SK-N-SH (cell line): ENCODE measurements around the gene POLR3E. TPM values are rescaled to one million over a fixed set of nuclear protein-coding genes. Genes with fewer than 3 reads are reported as not detected.
A peak's percentile ranks its signal among the peaks of the same experiment; 100 is the strongest.

ENCODE experiments used
- CTCF ChIA-PET: fragments of 300-600, 350-600 bp; formaldehyde crosslinking; extraction: SDS; loops from one replicate; lab custom pipeline; 2021; lab: Yijun Ruan, JAX
- POLR2A ChIA-PET: fragments of 350-600 bp; sonication (Branson Sonifier 250); formaldehyde crosslinking; extraction: SDS; loops from one replicate; lab custom pipeline; 2020; ENCODE audit warnings: antibody characterized with exemption, inconsistent platforms; lab: Yijun Ruan, JAX
- DNase-seq: peaks from one replicate; pipeline ENCODE4 v3.0.0; 2012
- H2AFZ ChIP-seq: fragments of 200-600 bp; sonication (generic); 2 replicates; pipeline ENCODE4 v1.8.1; 2016; ENCODE audit warnings: antibody characterized with exemption, mild to moderate bottlenecking, low read depth
- H3F3A ChIP-seq: fragments of 200-600 bp; sonication (generic); replicated peaks from 2 replicates; pipeline ENCODE3; 2016; ENCODE audit warnings: antibody characterized with exemption, mild to moderate bottlenecking; ENCODE audit not compliant: insufficient read depth
- H3K27ac ChIP-seq, 2 experiments: fragments of 200-500 bp in 1 of 2; fragments of 200-600 bp in 1 of 2; sonication (Bioruptor generic) in 1 of 2; sonication (generic), shearing (Covaris generic) in 1 of 2; 2 replicates each; pipeline versions ENCODE4 v1.5.1 to v1.6.1; 2014 to 2016; ENCODE audit warnings: low read depth in 2 of 2, inconsistent platforms in 1 of 2, low read length in 1 of 2, mild to moderate bottlenecking in 1 of 2, mixed read lengths in 1 of 2
- H3K27me3 ChIP-seq: fragments of 200-600 bp; sonication (generic), shearing (Covaris generic); 2 replicates; pipeline ENCODE4 v1.6.1; 2016; ENCODE audit warnings: mixed run types; ENCODE audit not compliant: insufficient read depth
- H3K36me3 ChIP-seq, 2 experiments: fragments of 200-500 bp in 1 of 2; fragments of 200-600 bp in 1 of 2; sonication (Bioruptor generic) in 1 of 2; sonication (generic) in 1 of 2; replicated peaks in 1 of 2; 2 replicates each; pipeline versions ENCODE3 to v1.5.1; 2014 to 2016; ENCODE audit warnings: low read length in 1 of 2, mild to moderate bottlenecking in 1 of 2; ENCODE audit not compliant: insufficient read depth in 2 of 2, control insufficient read depth in 1 of 2
- H3K4me1 ChIP-seq, 2 experiments: fragments of 200-500 bp in 1 of 2; fragments of 200-600 bp in 1 of 2; sonication (Bioruptor generic) in 1 of 2; sonication (generic), shearing (Covaris generic) in 1 of 2; 2 replicates each; pipeline versions ENCODE4 v1.5.1 to v1.6.1; 2014 to 2016; ENCODE audit warnings: low read depth in 1 of 2, low read length in 1 of 2, mixed run types in 1 of 2; ENCODE audit not compliant: insufficient read depth in 2 of 2, control insufficient read depth in 1 of 2
- H3K4me2 ChIP-seq: fragments of 200-600 bp; sonication (generic), shearing (Covaris generic); 2 replicates; pipeline ENCODE4 v1.6.1; 2017; ENCODE audit warnings: mixed run types
- H3K4me3 ChIP-seq, 2 experiments: fragments of 200-500 bp in 1 of 2; fragments of 200-600 bp in 1 of 2; sonication (Bioruptor generic) in 1 of 2; sonication (generic), shearing (Covaris generic) in 1 of 2; 2 replicates each; pipeline versions ENCODE4 v1.5.1 to v1.8.1; 2014 to 2016; ENCODE audit warnings: low read depth in 2 of 2, inconsistent platforms in 1 of 2, low read length in 1 of 2, mild to moderate bottlenecking in 1 of 2, mixed read lengths in 1 of 2, moderate library complexity in 1 of 2
- H3K79me2 ChIP-seq: fragments of 200-600 bp; sonication (generic); 2 replicates; pipeline ENCODE4 v1.8.1; 2017; ENCODE audit warnings: mild to moderate bottlenecking; ENCODE audit not compliant: insufficient read depth
- H3K9ac ChIP-seq: fragments of 200-600 bp; sonication (generic); 2 replicates; pipeline ENCODE4 v1.6.1; 2017; ENCODE audit warnings: mixed run types
- H3K9me2 ChIP-seq: fragments of 200-600 bp; sonication (generic); 2 replicates; pipeline ENCODE4 v1.6.1; 2017; ENCODE audit warnings: mixed run types
- H3K9me3 ChIP-seq: fragments of 200-600 bp; sonication (generic); 2 replicates; pipeline ENCODE4 v1.6.1; 2017; ENCODE audit warnings: mixed run types, mild to moderate bottlenecking, moderate library complexity
- H4K20me1 ChIP-seq: fragments of 200-600 bp; sonication (generic); 2 replicates; pipeline ENCODE4 v1.6.1; 2017; ENCODE audit warnings: mild to moderate bottlenecking, mixed run types; ENCODE audit not compliant: insufficient read depth
- CHD2 ChIP-seq: fragments of 150-350 bp; IDR thresholded peaks from 2 replicates; pipeline ENCODE4 v1.6.1; 2018; ENCODE audit warnings: low read length; ENCODE audit not compliant: partially characterized antibody
- EP300 ChIP-seq, 2 experiments: IDR thresholded peaks; 2 replicates each; pipeline versions ENCODE4 v1.4.0 to v1.6.1; 2012; ENCODE audit warnings: borderline replicate concordance in 1 of 2, low read depth in 1 of 2, low read length in 1 of 2
- EZH2phosphoT487 ChIP-seq: fragments of 200-600 bp; sonication (generic); IDR thresholded peaks from 2 replicates; pipeline ENCODE4 v1.6.1; 2017; ENCODE audit warnings: low read depth, mixed run types, mild to moderate bottlenecking, antibody characterized with exemption, moderate library complexity, borderline replicate concordance
- FOSL2 ChIP-seq: IDR thresholded peaks from 2 replicates; pipeline ENCODE4 v1.4.0; 2012; ENCODE audit warnings: low read depth, mild to moderate bottlenecking, moderate library complexity, borderline replicate concordance
- GATA2 ChIP-seq: sonication (generic); formaldehyde crosslinking; IDR thresholded peaks from 2 replicates; pipeline ENCODE4 v1.5.0; 2020; ENCODE audit warnings: mild to moderate bottlenecking, missing genetic modification reagents
- IRF3 ChIP-seq: fragments of 150-350 bp; IDR thresholded peaks from 2 replicates; pipeline ENCODE4 v1.6.1; 2016; ENCODE audit warnings: mild to moderate bottlenecking, low read depth, low read length
- MEF2A ChIP-seq: IDR thresholded peaks from 2 replicates; pipeline ENCODE4 v1.4.0; 2012; ENCODE audit warnings: low read depth, borderline replicate concordance
- NFIC ChIP-seq: IDR thresholded peaks from 2 replicates; pipeline ENCODE4 v1.4.0; 2012; ENCODE audit warnings: borderline replicate concordance
- NRF1 ChIP-seq: IDR thresholded peaks from 2 replicates; pipeline ENCODE4 v1.6.1; 2012; ENCODE audit warnings: low read depth, mild to moderate bottlenecking, low read length
- RCOR1 ChIP-seq: fragments of 150-350 bp; IDR thresholded peaks from 2 replicates; pipeline ENCODE4 v1.6.1; 2017; ENCODE audit warnings: antibody characterized with exemption, low read length
- RFX5 ChIP-seq: IDR thresholded peaks from 2 replicates; pipeline ENCODE4 v1.6.1; 2012; ENCODE audit warnings: mild to moderate bottlenecking, improper control_type of control experiment, low read length
- SIN3A ChIP-seq: IDR thresholded peaks from 2 replicates; pipeline ENCODE4 v1.6.1; 2012; ENCODE audit warnings: low read depth, mild to moderate bottlenecking, low read length, moderate library complexity, borderline replicate concordance
- SMC3 ChIP-seq: IDR thresholded peaks from 2 replicates; pipeline ENCODE4 v1.6.1; 2012; ENCODE audit warnings: low read depth, low read length, improper control_type of control experiment
- TAF1 ChIP-seq: IDR thresholded peaks from 2 replicates; pipeline ENCODE4 v1.6.1; 2012; ENCODE audit warnings: low read depth, mild to moderate bottlenecking, low read length, moderate library complexity, borderline replicate concordance
- TEAD4 ChIP-seq: IDR thresholded peaks from 2 replicates; pipeline ENCODE4 v1.4.0; 2012; ENCODE audit warnings: mild to moderate bottlenecking, borderline replicate concordance; ENCODE audit not compliant: insufficient read depth
- WGBS: methylation state at CpG from one replicate; pipeline ENCODE4 v1.1.6; 2017; ENCODE audit warnings: low lambda C conversion rate; 5-methylcytosine and 5-hydroxymethylcytosine counted together
- polyA plus RNA-seq, 3 experiments: library from polyadenylated mRNA; depleted of rRNA; stranded (reverse); fragments of >200 nt; gene quantifications; 2 replicates each; pipeline ENCODE4 v1.2.3, GENCODE V29; 2012
- TF ChIP-seq, protein P1 (sequence below): IDR thresholded peaks from 2 replicates; pipeline ENCODE4 v1.4.0; 2012; ENCODE audit warnings: low read depth, borderline replicate concordance

The POLR3E gene
- polyA plus RNA-seq, 1 of the 3 experiments (the other 2 are of a cell fraction): 59.6 TPM

DNA sequence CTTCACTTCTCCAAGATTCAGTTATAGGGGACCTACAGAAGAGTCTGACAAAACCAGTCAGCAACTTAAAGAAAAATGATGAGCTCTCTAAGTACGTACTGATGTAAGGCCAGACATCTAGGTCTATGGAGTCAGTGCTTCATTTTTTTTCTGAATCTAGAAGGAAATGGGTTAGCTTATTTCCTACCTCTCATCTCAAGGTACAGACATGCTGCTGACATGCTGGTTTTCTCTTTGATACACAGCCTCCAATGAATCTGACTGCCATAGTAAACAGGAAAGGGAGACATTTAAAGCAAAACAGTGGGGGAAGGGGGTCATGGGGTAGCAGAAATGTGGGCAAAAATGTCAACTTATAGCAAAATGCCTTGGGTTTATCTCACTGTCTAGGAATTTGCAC, 60.8 kb downstream of the POLR3E start:
- WGBS: 71% methylated on average over 1 of the region's 1 CpG

GRCh38 chr16:22359679-22360078, 62.5 kb downstream of the POLR3E start:
- TF ChIP-seq TAF1 (no peak), GATA2 (no peak), EP300 (IDR thresholded peaks at IDR 0.05; ENCODE audit: borderline replicate concordance in 1 of 2, low read depth in 1 of 2, low read length in 1 of 2) (no peak), SMC3 (no peak), RCOR1 (no peak), NFIC (no peak), MEF2A (no peak), NRF1 (no peak), FOSL2 (no peak), TEAD4 (no peak), RFX5 (no peak), IRF3 (no peak), SIN3A (no peak), EZH2phosphoT487 (no peak), CHD2 (no peak)
- TF ChIP-seq, protein P1, sequence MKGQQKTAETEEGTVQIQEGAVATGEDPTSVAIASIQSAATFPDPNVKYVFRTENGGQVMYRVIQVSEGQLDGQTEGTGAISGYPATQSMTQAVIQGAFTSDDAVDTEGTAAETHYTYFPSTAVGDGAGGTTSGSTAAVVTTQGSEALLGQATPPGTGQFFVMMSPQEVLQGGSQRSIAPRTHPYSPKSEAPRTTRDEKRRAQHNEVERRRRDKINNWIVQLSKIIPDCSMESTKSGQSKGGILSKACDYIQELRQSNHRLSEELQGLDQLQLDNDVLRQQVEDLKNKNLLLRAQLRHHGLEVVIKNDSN: no peak
- H4K20me1 ChIP-seq: no peaks in the 10 kb centered on the region

More for the DNA sequence above, 60.8 kb downstream of the POLR3E start:
- H3K9me3 ChIP-seq: no peaks in the 10 kb centered on the region
- peaks cover 46% of the 10 kb centered on the region for H3F3A ChIP-seq
- ChIA-PET POLR2A (no interaction called here), CTCF (no interaction called here)
- 0 out of 2 replicates have a peak overlapping the region, but pooled peaks have one; percentile 3 for H3K4me2 ChIP-seq
- peaks cover 83% of the 10 kb centered on the region for H3K79me2 ChIP-seq
- no peak for DNase-seq
- peak overlapping the region in 1 of 2 experiments; percentile 81; a peak in 2 of 4 replicates for H3K27ac ChIP-seq
- no peaks in the 10 kb centered on the region for H3K9me2 ChIP-seq
- H2AFZ ChIP-seq: no peak overlapping the region
- no peak overlapping the region for H3K4me3 ChIP-seq
- TF ChIP-seq MEF2A: no peak
- no peaks in the 10 kb centered on the region for H3K27me3 ChIP-seq
- peaks cover 5 to 32% of the 10 kb centered on the region in 2 experiments for H3K36me3 ChIP-seq
- H4K20me1 ChIP-seq: no peaks in the 10 kb centered on the region
- peaks cover 3 to 13% of the 10 kb centered on the region in 2 experiments; a peak in 3 of 4 replicates for H3K4me1 ChIP-seq
- no peak overlapping the region for H3K9ac ChIP-seq

More at GRCh38 chr16:22359679-22360078, 62.5 kb downstream of the POLR3E start:
- Histone ChIP-seq H3F3A (peaks cover 29% of the 10 kb centered on the region), H3K9ac (no peak overlapping the region), H3K27ac (peak overlapping the region in 1 of 2 experiments; percentile 19; a peak in 1 of 4 replicates), H3K4me3 (no peak overlapping the region), H3K27me3 (no peaks in the 10 kb centered on the region), H3K4me1 (no peaks in the 10 kb centered on the region), H3K9me3 (no peaks in the 10 kb centered on the region), H3K4me2 (no peak overlapping the region), H3K9me2 (no peaks in the 10 kb centered on the region), H2AFZ (no peak overlapping the region), H3K36me3 (peaks cover 16 to 48% of the 10 kb centered on the region in 2 experiments), H3K79me2 (peaks cover 95% of the 10 kb centered on the region)
- POLR2A ChIA-PET: no interaction called here
- CTCF ChIA-PET: no interaction called here
- no peak for DNase-seq
